Measurements from ENCODE around the gene DPP6.

The DPP6 gene

DNA sequence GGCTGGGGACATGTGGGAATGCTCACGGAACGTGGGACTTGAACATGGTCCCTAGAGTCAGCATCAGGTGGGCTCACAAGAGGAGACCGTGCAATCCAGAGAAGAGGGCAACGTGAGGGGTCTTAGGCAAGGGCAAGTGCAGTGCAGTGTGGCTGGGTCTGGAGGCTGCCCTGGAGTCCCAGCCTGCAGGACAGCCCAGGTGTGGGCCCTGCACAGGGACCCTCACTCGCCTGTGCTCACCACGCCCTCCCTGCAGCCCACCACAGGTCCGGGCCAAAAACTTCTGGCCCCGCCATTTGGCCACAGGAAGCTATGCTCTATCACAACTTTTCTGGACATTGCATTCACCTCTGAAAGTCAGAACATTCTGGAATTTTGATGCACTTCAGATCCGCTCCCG lies 817.2 kb downstream of the DPP6 start:
- DNase-seq: no peak

DNA sequence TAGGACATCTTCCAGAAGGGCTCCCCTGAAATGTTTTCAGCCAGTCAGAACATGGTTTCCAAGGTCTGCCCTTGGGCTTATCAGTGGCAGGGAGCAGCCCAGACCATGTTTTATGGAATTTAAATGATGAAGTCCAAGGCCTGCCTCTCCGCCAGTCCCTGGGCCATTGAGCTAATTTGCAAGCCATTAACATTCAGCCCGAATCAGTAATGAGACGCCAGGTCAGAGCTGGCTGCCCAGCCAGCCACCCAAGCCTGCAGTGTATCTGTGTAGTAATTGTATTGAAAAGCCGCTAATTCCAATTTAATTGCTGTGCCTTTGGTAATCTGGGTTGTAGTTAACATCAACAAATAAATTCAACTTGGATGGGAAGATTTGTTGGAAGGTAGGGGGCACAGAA lies 819.3 kb downstream of the DPP6 start:
- DNase-seq: no peak

DNA sequence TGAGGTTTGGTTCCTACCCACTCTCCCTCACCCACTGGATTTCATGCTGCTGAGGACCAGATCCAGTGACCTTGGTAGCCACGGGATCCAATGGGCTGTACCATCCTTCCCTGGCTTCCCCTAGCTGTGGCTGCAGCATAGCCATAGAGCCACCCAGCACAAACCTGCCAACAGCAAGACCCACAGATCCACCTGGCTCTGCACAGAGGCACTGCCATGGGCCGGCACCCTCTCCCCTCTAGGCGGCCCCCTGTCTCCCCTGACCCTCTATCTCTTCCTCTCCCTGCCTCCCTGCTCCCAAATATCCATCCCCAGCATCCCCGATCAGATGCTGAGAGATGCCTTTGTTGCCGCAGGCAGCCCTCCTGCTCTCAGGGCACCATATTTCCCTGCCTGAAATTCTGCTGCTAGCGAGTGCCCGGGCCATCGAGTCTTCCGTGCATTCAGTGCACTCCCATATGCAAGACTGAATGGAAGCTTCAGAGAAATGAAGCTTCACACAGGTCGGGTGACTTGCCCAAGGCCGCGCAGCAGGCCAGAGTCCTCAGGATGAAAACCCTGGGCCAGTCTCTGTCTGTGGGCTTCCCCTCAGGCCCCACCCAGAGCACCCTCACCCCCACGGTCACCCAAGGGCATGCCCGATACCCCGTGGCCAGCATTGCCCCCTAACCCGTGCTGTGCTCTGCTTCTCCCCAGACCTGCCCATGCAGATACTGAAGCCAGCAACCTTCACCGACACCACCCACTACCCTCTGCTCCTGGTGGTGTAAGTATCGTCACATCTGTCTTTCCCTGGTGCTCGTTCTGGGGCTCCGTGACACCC lies 819.9 kb downstream of the DPP6 start:
- DNase-seq: no peak

DNA sequence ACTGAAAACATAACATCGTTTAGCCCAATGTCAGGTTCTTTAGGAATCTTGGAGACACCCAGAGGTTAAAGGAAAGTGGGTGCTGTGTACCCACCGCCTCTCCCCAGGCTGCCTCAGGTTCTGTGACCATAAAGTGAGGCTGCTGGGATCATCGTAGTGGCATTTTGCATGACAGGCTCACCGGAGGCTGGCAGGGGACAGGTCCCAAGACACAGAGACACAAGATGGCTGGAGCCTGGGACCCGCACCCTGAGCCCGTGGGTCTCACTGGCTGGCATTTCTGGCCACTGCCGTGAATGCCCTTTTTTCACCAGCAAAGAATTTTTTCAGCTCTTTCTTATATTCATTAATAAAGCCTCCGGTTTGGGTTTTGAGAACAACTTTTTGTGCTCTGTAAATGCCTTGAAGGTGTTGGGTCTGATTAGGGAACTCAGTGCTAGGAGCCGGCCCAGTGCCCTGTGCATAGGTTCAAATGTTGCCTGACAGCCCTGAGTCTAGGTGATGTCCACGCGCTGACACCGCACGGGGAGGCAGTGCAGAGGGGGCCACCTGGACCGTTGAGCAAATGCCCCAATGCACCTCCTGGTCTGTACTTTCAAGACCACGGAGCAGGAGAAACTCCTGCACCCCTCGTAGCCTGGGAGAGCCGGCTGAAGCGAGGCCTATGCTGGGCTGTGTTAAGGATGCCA lies 820.8 kb downstream of the DPP6 start:
- no peak for DNase-seq

DNA sequence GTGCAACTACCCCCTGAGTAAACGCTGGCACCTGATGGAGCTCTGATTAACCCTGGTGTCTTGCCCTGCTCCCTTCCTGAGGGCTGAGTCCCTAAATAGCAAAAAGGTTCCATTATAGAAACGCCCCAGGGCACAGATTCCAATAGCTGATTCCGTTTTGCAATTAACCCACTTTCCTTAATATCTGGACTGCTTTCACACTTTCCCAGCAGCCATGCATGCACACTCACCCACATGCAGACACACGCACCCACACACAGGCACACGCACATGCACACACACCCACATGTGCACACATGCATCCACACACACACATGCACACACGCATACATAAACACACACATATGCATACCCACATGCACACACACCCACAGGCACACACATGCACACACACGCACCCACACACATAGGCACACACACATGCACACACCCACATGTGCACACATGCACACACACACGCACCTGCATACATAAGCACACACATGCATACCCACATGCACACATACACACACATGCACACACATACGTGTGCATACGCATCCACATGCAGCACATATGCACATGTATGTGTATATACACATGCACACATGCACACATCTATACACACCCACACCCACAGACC lies 821.4 kb downstream of the DPP6 start:
- no peak for DNase-seq

DNA sequence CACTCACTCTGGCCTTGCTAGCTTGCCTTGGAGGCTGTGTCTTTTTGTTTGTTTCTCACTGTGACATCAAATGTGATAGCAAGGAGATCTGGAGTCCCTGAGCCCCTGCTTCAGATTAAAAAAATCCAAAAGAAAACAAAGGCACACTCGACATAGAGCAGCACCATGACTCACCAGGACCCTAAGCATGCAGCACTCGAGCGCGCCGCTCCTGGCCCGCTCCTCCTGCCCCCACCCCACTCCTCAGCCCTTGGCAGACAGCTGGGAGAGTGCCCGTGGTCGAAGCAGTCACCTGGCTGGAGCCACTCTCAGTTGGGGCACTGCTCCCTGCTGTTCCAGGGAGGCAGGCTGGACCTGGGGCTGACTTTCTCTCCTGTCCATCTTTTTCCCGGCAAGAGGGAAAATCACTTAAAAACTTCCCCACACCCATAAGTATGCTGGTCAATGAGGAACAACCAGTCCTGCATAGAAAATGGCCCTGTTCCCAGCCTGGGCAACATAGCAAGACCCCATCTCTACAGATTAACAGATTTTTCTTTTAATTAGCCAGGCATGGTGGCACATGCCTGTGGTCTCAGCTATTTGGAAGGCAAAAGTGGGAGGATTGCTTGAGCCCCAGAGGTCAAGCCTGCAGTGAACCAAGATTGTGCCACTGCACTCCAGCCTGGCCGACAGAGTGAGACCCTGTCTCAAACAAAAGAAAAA lies 822.4 kb downstream of the DPP6 start:
- DNase-seq: no peak

DNA sequence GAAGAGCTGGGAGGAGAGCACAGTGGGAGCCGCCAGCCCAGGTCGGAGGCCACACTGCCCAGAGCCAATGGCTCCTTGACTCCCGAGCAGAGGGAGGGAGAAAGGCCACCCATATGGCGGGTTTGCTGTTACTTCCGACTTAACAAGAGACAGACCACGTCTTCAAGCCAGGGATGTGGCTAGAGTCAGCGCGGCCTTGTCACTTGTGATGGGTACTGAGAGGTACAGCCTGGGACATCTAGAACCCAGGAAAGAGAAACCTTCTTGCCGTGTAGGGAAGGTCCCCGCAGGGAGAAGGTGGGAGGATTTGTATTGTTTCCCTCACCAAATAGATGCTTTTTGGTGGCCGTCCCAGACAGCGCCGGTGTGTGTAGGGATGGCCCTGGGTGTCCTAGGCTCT lies 823.1 kb downstream of the DPP6 start:
- no peak for DNase-seq

GRCh38 chr7:154876516-154876915 lies 824.3 kb downstream of the DPP6 start:
- no peak for DNase-seq

- no peak for DNase-seq
Measured at GRCh38 chr7:154877031-154877430, 824.8 kb downstream of the DPP6 start.

DNA sequence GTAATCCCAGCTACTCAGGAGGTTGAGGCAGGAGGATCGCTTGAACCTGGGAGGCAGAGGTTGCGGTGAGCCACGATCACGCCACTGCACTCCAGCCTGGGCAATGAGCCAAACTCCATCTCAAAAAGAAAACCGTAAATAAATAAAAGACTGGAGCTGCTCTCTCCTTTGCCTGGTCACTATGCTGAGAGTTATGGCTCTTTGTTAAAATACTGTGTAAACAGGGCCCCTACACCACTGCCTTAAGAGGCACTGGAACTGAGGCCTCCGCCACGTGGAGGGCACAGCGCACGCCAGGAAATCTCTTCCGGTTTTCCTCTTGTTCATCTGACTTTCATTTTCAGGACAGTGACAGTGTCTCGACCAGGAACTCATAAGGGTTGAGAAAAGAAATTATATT lies 827.4 kb downstream of the DPP6 start:
- peak; percentile 39 for DNase-seq

GRCh38 chr7:154880513-154880912 lies 828.3 kb downstream of the DPP6 start:
- no peak for DNase-seq

DNA sequence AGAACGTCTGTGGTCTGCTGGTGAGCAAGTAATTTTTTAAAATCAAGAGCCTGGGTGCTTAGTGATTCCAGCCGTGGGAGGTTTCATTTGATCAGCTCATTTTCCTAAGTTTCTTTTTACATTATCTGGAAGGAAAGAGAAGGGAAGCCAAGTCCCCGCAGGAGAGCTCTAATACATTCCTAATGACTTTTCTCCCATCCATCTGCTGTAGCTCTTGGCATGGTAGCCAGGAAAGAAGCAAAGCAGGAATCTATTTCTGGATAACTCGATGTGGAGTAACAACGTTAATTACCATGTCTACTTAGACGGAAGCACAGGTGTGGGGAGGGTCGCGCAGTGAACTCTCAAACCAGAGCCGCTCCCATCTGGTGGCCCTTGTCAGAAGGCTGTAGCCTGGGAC lies 828.8 kb downstream of the DPP6 start:
- DNase-seq: no peak

DNA sequence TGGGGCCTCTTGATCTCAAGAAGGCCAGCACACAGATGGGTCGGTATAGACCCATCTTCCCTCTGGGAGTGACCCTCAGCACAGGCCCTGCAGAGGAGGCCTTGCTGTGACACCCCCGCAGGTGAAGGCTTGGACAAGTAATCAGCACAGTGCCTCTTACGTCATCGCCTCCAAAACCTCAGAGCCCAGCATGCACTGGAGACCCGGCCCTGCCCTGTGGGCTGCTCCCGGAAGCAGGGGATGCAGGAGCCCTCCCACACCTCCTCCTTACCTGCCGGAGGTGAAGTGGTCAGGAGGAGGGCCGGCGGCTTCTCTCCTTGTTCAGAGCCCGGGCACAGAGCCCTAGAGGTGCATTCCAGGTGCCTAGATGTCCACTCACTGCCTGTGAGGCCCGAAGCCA lies 829.3 kb downstream of the DPP6 start:
- DNase-seq: no peak

GRCh38 chr7:154882931-154883474 lies 830.8 kb downstream of the DPP6 start:
- DNase-seq: no peak

- no peak for DNase-seq
Measured at GRCh38 chr7:154884348-154884920, 832.2 kb downstream of the DPP6 start.

GRCh38 chr7:154886591-154886990 lies 834.4 kb downstream of the DPP6 start:
- DNase-seq: no peak

DNA sequence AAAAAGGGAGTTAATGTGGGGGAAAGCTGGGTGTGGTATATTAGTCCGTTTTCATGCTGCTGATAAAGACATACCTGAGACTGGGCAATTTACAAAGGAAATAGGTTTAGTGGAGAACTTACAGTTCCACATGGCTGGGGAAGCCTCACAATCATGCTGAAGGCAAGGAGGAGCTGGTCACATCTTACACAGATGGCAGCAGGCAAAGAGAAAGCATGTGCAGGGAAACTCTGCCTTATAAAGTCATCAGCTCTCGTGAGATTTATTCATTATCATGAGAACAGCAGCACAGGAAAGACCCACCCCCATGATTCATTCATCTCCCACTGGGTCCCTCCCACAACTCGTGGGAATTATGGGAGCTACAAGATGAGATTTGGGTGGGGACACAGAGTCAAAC lies 836.5 kb downstream of the DPP6 start:
- DNase-seq: no peak

DNA sequence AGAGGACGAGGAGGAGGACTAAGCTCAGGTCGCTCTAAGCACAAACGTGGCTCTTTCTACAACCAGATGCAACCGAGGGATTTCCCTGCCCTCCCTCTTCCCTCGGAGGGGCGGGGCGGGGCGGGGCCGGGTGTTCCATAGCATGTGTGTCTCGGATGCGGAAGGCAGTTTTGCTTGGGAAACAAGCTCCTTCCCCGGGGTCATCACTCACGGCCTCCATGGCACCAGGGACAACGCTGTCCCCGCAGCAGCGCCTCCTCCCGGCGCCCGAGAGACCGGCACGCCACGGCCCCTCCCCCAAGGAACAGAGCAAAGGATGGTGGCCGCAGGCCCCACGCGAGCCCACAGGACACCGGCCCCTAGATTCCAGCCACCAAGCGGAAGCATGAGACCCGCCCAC lies 840.3 kb downstream of the DPP6 start:
- no peak for DNase-seq

GRCh38 chr7:154896076-154896475 lies 843.9 kb downstream of the DPP6 start:
- no peak for DNase-seq

DNA sequence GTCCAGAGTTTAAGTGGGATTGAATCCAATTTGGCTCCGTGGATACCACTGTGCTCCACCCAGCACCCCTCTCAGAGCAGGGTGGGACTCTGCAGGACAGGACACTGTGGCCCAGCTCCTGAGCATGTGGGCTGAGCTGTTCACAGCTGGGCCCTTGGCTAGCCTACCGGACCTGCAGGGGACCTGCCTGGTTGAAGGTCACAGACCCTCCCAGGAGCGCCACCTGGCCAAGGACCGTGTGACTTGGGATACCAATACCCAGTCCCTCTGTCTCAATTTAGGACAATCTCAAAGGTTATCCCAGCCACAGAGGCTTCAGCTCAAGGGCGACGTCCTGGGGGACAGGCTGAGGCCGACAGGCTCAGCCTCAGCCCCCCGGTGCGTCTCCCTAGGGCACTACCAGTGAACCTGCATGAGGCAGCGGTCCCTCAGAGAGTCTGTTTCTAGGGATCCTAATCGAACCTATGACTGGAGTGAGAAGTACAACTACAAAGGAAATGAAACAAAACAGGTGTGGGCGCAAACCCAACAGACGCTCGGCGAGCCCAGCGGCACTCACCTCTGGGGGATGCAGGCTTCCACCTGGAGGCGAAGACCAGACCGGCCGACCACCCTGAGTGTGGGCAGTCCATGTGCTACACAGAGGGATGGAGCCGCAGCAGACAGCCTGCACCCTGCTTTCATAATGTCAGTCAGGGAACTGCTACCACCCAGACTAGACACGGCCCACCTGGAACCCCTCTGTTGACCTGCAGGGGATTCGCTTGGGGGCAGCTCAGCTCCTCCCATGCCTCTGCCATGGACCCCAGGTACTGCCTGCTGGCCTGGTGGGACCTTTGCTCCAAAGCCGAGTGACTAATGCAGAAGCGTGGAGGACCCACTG lies 847.0 kb downstream of the DPP6 start:
- DNase-seq: no peak

DNA sequence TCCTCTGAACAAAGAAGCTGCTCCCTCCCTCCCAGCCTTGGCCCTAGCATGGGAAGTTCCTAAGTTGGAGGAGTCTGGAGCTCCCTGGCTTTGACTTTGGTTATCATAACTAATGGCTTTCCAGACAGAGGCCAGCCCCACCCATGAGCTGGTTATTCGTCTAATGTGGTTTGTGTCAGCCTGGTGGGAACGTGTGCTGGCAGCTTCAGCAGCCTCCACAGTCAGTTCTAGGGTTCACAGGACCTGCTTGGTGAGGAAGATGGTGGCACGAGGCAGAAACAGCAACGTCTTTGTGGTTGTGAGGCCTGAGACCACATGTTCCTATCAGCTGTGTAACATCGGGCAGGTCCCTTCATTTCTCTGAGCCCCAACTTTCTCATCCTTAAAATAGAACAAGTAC lies 847.7 kb downstream of the DPP6 start:
- DNase-seq: no peak

DNA sequence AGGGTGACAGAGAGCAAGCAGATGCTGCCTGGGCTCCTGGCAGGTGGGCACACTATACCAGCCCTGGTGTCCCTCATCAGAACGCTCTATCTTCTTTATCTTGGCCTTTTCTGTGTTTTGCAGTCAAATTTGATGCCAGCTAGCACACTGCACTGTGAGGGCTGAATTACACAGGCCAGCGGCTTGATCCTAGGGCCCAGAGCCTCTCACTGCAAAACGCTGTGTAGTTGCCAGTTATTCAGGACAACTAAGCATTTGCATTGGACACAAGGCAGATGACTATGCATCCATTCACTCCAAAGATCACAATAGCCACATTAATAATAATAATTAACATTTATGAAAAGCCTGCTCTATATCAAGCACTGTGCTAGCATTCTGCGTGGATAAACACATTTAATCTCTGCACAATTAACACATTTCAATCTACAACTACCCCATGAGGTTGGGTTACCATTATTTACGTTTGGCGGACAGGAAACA lies 850.4 kb downstream of the DPP6 start:
- DNase-seq: no peak

Measured in NCI-H1436 treated with DMSO at 0.1 percent for 48 hours (cell line).